Loucy (cell line): ENCODE measurements around the gene ZNF226.

Experiments
- H2AFZ ChIP-seq: fragments of 200-600 bp; sonication (generic); 2 replicates; pipeline ENCODE4 v1.6.0; 2016; ENCODE audit warnings: antibody characterized with exemption, mild to moderate bottlenecking, low read length, moderate library complexity
- H3F3A ChIP-seq: fragments of 200-600 bp; 2 replicates; pipeline ENCODE4 v1.6.0; 2016; ENCODE audit warnings: antibody characterized with exemption, low read depth, mild to moderate bottlenecking
- H3K27me3 ChIP-seq: fragments of 200-600 bp; sonication (generic); 2 replicates; pipeline ENCODE4 v1.6.1; 2014; ENCODE audit warnings: low read length, mild to moderate bottlenecking; ENCODE audit not compliant: insufficient read depth, poor library complexity, severe bottlenecking
- H3K36me3 ChIP-seq: fragments of 200-600 bp; sonication (generic); 2 replicates; pipeline ENCODE4 v1.6.1; 2016; ENCODE audit warnings: low read length; ENCODE audit not compliant: insufficient read depth
- H3K4me1 ChIP-seq: fragments of 200-600 bp; sonication (generic); 2 replicates; pipeline ENCODE4 v1.5.1; 2014; ENCODE audit warnings: low read length, mild to moderate bottlenecking; ENCODE audit not compliant: insufficient read depth, poor library complexity, severe bottlenecking
- H3K4me2 ChIP-seq: fragments of 200-600 bp; sonication (generic); 2 replicates; pipeline ENCODE4 v1.6.0; 2014; ENCODE audit warnings: antibody characterized with exemption, low read length, low read depth, mild to moderate bottlenecking; ENCODE audit not compliant: poor library complexity, severe bottlenecking
- H3K4me3 ChIP-seq: fragments of 200-600 bp; sonication (generic); 2 replicates; pipeline ENCODE4 v1.5.1; 2014; ENCODE audit warnings: low read length, mild to moderate bottlenecking, mixed read lengths; ENCODE audit not compliant: poor library complexity, severe bottlenecking
- H3K79me2 ChIP-seq: fragments of 200-600 bp; sonication (generic); 2 replicates; pipeline ENCODE4 v1.6.1; 2014; ENCODE audit warnings: low read length; ENCODE audit not compliant: insufficient read depth
- H3K9ac ChIP-seq: fragments of 200-600 bp; sonication (generic); 2 replicates; pipeline ENCODE4 v1.6.0; 2014; ENCODE audit warnings: mild to moderate bottlenecking, low read depth, low read length, moderate library complexity; ENCODE audit not compliant: poor library complexity, severe bottlenecking
- H3K9me2 ChIP-seq: fragments of 200-600 bp; sonication (generic); replicated peaks from 2 replicates; pipeline ENCODE4 v1.6.1; 2016; ENCODE audit warnings: low read depth, low read length, mixed read lengths
- H3K9me3 ChIP-seq: fragments of 200-600 bp; sonication (generic); 2 replicates; pipeline ENCODE4 v1.6.1; 2014; ENCODE audit warnings: mild to moderate bottlenecking, antibody characterized with exemption, low read length, low read depth; ENCODE audit not compliant: insufficient read depth
- H4K20me1 ChIP-seq: fragments of 200-600 bp; sonication (generic); 2 replicates; pipeline ENCODE4 v1.6.0; 2014; ENCODE audit warnings: antibody characterized with exemption, low read length, mild to moderate bottlenecking; ENCODE audit not compliant: insufficient read depth, poor library complexity, severe bottlenecking
- EZH2phosphoT487 ChIP-seq: fragments of 200-600 bp; IDR thresholded peaks from 2 replicates; pipeline ENCODE4 v1.6.1; 2018; ENCODE audit warnings: antibody characterized with exemption, mild to moderate bottlenecking, moderate library complexity, borderline replicate concordance
- TF ChIP-seq, protein P1 (sequence below): fragments of 200-600 bp; sonication (generic); conservative IDR thresholded peaks from 2 replicates; pipeline ENCODE4 v1.5.1; 2014; ENCODE audit warnings: mild to moderate bottlenecking, antibody characterized with exemption, low read length

The ZNF226 gene

GRCh38 chr19:44204772-44205171 is 39.9 kb downstream of the ZNF226 start:
- H3K4me2 ChIP-seq = no peak overlapping the region
- H3F3A ChIP-seq = no peaks in the 10 kb centered on the region
- peaks cover 8% of the 10 kb centered on the region for H3K4me1 ChIP-seq
- no peaks in the 10 kb centered on the region for H3K36me3 ChIP-seq
- H3K9me2 ChIP-seq = no peaks in the 10 kb centered on the region
- H2AFZ ChIP-seq = no peak overlapping the region
- no peaks in the 10 kb centered on the region for H3K79me2 ChIP-seq
- TF ChIP-seq, protein P1, sequence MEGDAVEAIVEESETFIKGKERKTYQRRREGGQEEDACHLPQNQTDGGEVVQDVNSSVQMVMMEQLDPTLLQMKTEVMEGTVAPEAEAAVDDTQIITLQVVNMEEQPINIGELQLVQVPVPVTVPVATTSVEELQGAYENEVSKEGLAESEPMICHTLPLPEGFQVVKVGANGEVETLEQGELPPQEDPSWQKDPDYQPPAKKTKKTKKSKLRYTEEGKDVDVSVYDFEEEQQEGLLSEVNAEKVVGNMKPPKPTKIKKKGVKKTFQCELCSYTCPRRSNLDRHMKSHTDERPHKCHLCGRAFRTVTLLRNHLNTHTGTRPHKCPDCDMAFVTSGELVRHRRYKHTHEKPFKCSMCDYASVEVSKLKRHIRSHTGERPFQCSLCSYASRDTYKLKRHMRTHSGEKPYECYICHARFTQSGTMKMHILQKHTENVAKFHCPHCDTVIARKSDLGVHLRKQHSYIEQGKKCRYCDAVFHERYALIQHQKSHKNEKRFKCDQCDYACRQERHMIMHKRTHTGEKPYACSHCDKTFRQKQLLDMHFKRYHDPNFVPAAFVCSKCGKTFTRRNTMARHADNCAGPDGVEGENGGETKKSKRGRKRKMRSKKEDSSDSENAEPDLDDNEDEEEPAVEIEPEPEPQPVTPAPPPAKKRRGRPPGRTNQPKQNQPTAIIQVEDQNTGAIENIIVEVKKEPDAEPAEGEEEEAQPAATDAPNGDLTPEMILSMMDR = no peak
- no peak for TF ChIP-seq EZH2phosphoT487
- no peak overlapping the region for H3K9ac ChIP-seq
- peaks cover 65% of the 10 kb centered on the region for H3K27me3 ChIP-seq
- no peaks in the 10 kb centered on the region for H4K20me1 ChIP-seq
- no peaks in the 10 kb centered on the region for H3K9me3 ChIP-seq
- H3K4me3 ChIP-seq = no peak overlapping the region

DNA sequence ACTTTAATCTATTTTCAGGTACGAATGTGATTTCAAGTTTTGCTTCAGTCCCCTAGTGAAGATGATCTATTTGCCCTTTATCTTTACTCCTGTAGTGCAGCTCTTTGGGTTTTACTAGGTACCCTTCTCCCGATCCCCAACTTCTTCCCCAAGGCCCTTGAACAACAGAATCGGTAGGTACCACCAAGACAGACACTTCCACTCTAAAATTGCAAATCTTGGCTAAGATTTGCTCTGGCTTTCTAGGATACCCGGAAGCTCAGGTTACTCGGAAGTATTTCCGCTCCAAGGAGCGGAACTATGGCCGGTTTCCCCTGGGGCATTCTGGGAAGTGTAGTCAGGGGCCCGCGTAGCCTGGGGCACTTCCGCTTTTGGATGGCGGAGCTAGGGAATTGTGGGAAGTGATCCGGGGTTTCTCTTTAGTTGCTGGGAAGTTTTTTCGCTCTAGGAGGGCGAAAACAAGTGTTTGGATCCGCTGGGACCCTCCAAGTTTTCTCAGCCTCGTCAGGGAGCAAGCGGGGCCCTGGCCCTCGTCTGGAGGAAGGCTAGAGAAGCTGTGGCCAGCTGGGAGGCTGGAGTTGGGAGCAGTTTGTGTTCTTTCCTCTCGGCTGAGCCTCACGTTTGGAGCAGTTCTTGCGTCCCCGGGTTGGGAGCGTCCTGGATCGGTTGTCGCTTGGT is 42.4 kb downstream of the ZNF226 start:
- H3K4me2 ChIP-seq = peak overlapping the region; percentile 58
- no peaks in the 10 kb centered on the region for H3K79me2 ChIP-seq
- no peaks in the 10 kb centered on the region for H3F3A ChIP-seq
- H3K4me1 ChIP-seq = peaks cover 8% of the 10 kb centered on the region
- H3K9ac ChIP-seq = peak overlapping the region; percentile 85
- no peaks in the 10 kb centered on the region for H3K9me2 ChIP-seq
- no peaks in the 10 kb centered on the region for H4K20me1 ChIP-seq
- no peaks in the 10 kb centered on the region for H3K36me3 ChIP-seq
- peak overlapping the region; percentile 79 for H3K4me3 ChIP-seq
- peak overlapping the region; percentile 76 for H2AFZ ChIP-seq
- TF ChIP-seq EZH2phosphoT487 = no peak
- TF ChIP-seq, protein P1 = no peak
- H3K9me3 ChIP-seq = no peaks in the 10 kb centered on the region
- H3K27me3 ChIP-seq = peaks cover 42% of the 10 kb centered on the region

- Histone ChIP-seq H3F3A (no peaks in the 10 kb centered on the region), H3K9ac (peak within 1 kb of the TSS; percentile 82), H3K36me3 (peaks cover 3% of the 10 kb centered on the region; the same call in 1 of the 2 replicates), H3K4me3 (peak within 1 kb of the TSS; percentile 97), H3K9me2 (no peaks in the 10 kb centered on the region), H2AFZ (peak within 1 kb of the TSS; percentile 95), H3K9me3 (no peaks in the 10 kb centered on the region), H3K4me1 (peaks cover 34% of the 10 kb centered on the region), H3K4me2 (peak within 1 kb of the TSS; percentile 96), H3K27me3 (peaks cover 8% of the 10 kb centered on the region), H3K79me2 (peaks cover 46% of the 10 kb centered on the region), H4K20me1 (peaks cover 14% of the 10 kb centered on the region)
- TF ChIP-seq EZH2phosphoT487 = no peak
- TF ChIP-seq, protein P1 = no peak
Measured at GRCh38 chr19:44212250-44212865, 47.5 kb downstream of the ZNF226 start, which contains the start of gene ZNF227. Gene ZNF227, plus strand, starts transcription at chr19:44212532. Its CDS starts 5,261 bp downstream, at chr19:44217793.
